NCI-H526 treated with DMSO at 0.1 percent for 48 hours (cell line): ENCODE measurements around the gene SH3GL1.
A peak's percentile ranks its signal among the peaks of the same experiment; 100 is the strongest.
"Not testable (repeated sequence)": the region's sequence is repeated elsewhere in the genome, so short reads cannot be mapped to it uniquely, and the experiment has no call there.

ENCODE experiments used
- DNase-seq: peaks from one replicate; lab custom pipeline; 2025; lab: John Stamatoyannopoulos, UW

Gene SH3GL1

GRCh38 chr19:4362831-4363545, 37.4 kb downstream of the SH3GL1 start:
- DNase-seq, result no peak

- no peak for DNase-seq
These were observed 38.1 kb downstream of the SH3GL1 start for GRCh38 chr19:4362101-4362828.

GRCh38 chr19:4361152-4362046, 38.9 kb downstream of the SH3GL1 start:
- DNase-seq, result no peak

GRCh38 chr19:4360641-4361151, 39.7 kb downstream of the SH3GL1 start:
- no peak for DNase-seq

GRCh38 chr19:4360081-4360569, 40.2 kb downstream of the SH3GL1 start:
- no peak for DNase-seq

GRCh38 chr19:4359627-4360000, 40.7 kb downstream of the SH3GL1 start:
- DNase-seq, result no peak

GRCh38 chr19:4358709-4359626, 41.4 kb downstream of the SH3GL1 start:
- DNase-seq, result no peak

- no peak for DNase-seq
These were observed 42.4 kb downstream of the SH3GL1 start for GRCh38 chr19:4357921-4358326.

- DNase-seq, result no peak
These were observed 43.1 kb downstream of the SH3GL1 start for GRCh38 chr19:4357095-4357797.

- DNase-seq, result no peak
These were observed 45.5 kb downstream of the SH3GL1 start for GRCh38 chr19:4354897-4355296.

GRCh38 chr19:4354282-4354681, 46.1 kb downstream of the SH3GL1 start:
- DNase-seq, result no peak

GRCh38 chr19:4352701-4353121, 47.6 kb downstream of the SH3GL1 start:
- no peak for DNase-seq

- DNase-seq, result no peak
These were observed 49.6 kb downstream of the SH3GL1 start for GRCh38 chr19:4350726-4351125.

- no peak for DNase-seq
These were observed 50.2 kb downstream of the SH3GL1 start for GRCh38 chr19:4350111-4350510.

- DNase-seq, result not testable (repeated sequence)
These were observed 51.1 kb downstream of the SH3GL1 start for GRCh38 chr19:4349225-4349624.

- no peak for DNase-seq
These were observed 52.8 kb downstream of the SH3GL1 start for GRCh38 chr19:4347521-4347920.

GRCh38 chr19:4346020-4346383, 54.3 kb downstream of the SH3GL1 start:
- no peak for DNase-seq

GRCh38 chr19:4345342-4346019, 54.9 kb downstream of the SH3GL1 start:
- DNase-seq, result no peak

GRCh38 chr19:4343370-4344307, 56.7 kb downstream of the SH3GL1 start, which contains the start of gene MPND:
TSS of gene MPND (plus strand) at chr19:4343562. CDS start at chr19:4343594, 32 bp downstream.
- peak; percentile 62 for DNase-seq
